NCI-H1417 treated with DMSO at 0.1 percent for 48 hours (cell line): Measurements from ENCODE around the gene MALL.
"Not testable (repeated sequence)": the region's sequence is repeated elsewhere in the genome, so short reads cannot be mapped to it uniquely, and the experiment has no call there.

ENCODE experiments used
- DNase-seq: peaks from one replicate; lab custom pipeline; 2025; lab: John Stamatoyannopoulos, UW

The MALL gene

GRCh38 chr2:110097506-110098220, 18.0 kb downstream of the MALL start:
- DNase-seq = no peak

- DNase-seq = no peak
Measured at GRCh38 chr2:110095994-110096633, 19.5 kb downstream of the MALL start.

GRCh38 chr2:110094884-110095534, 20.6 kb downstream of the MALL start:
- DNase-seq = not testable (repeated sequence)

- not testable (repeated sequence) for DNase-seq
Measured at GRCh38 chr2:110093924-110094323, 21.7 kb downstream of the MALL start.

- DNase-seq = not testable (repeated sequence)
Measured at GRCh38 chr2:110090164-110090563, 25.5 kb downstream of the MALL start.

DNA sequence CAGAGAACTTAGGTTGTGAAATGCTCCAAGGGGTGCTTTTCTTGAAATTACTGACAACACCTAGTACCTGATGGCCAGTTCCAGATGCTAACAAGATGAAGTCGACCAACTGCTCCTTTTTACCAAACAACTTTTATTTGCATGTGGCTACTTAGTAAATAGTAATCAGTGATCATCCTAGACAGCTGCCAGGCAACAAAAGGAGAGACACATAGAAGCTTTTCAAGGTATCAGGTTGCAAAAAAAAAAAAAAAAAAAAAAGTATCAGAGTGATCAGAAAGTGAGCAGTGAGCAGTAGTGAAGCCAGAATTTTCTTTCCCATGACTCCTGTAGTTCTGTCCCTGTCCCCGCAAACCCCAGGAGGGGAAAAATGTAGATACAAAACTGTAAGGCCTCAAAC, 31.9 kb downstream of the MALL start:
- not testable (repeated sequence) for DNase-seq

DNA sequence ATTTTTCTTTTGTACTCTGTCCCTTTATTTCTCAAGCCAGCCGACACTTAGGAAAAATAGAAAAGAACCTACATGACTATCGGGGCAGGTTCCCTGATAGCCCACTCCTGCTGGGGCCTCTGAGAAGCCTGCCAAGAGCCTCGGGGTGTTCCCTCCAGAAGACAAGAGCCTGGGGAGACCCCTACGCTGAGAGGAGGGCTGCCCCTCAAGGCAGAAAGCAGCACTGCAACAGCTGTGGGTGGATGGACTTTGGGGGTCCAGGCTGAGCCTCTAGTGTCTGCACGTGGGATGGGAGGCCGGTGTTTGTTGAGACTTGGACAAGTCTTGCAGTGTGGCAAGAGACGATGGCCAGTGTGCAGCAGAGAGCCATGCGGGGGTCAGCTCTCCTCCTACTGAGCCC, 32.5 kb downstream of the MALL start:
- DNase-seq = not testable (repeated sequence)

DNA sequence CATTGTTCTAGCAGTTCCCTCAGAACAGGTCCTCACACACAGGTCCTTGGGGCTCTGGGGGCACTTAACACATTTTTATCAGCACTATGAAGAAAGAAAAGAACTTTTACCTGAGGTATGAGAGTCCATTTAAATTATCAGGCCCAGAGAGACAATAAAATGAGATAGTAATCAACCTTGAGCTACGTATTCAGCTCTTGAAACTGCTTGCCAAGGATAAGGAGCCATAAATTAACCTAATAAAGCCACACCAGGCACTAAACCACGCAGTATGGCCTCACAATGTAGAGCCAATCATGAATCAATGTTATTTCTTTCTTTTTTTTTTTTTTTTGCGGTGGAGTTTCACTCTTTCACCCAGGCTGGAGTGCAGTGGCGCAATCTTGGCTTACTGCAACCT, 37.5 kb downstream of the MALL start:
- DNase-seq = not testable (repeated sequence)

DNA sequence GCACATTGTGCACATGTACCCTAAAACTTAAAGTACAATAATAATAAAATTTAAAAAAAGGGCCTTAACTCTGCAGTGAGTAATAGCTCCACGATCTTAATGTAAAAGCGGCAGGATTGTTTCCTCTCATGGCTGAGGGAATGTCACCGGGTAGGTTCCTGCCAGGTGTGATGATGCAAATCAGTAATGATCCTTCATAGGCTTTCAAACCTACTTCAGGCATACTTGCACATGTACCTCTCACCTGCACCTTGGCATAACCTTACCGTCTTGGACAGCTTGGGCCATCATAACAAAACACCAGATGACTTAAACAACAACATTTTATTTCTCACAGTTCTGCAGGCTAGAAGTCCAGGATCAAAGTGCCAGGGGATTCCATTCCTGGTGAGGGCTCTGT, 39.7 kb downstream of the MALL start:
- DNase-seq = not testable (repeated sequence)

DNA sequence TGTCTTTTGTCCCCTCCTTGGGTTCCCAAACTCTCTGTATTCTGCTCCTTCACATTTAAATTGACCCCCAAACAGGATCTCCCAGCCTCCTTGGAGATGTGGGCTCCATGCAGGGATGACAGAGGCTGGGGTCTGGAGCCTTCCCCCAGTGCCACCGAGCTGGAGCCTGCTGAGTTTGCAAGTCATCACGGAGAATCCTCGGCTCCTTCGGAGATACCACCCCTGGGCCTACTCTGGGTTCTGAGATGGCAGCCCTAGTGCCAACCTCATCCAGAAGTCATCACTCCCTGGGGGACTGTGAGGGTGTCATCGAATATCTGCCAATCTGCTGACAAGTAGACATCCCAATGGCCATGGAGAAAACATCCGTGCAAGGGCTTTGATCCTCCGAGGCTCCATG, 45.8 kb downstream of the MALL start:
- not testable (repeated sequence) for DNase-seq

- DNase-seq = not testable (repeated sequence)
Measured at GRCh38 chr2:110068153-110068552, 47.5 kb downstream of the MALL start.

- not testable (repeated sequence) for DNase-seq
Measured at GRCh38 chr2:110062332-110062731, 53.3 kb downstream of the MALL start.

- not testable (repeated sequence) for DNase-seq
Measured at GRCh38 chr2:110060550-110060949, 55.1 kb downstream of the MALL start.

DNA sequence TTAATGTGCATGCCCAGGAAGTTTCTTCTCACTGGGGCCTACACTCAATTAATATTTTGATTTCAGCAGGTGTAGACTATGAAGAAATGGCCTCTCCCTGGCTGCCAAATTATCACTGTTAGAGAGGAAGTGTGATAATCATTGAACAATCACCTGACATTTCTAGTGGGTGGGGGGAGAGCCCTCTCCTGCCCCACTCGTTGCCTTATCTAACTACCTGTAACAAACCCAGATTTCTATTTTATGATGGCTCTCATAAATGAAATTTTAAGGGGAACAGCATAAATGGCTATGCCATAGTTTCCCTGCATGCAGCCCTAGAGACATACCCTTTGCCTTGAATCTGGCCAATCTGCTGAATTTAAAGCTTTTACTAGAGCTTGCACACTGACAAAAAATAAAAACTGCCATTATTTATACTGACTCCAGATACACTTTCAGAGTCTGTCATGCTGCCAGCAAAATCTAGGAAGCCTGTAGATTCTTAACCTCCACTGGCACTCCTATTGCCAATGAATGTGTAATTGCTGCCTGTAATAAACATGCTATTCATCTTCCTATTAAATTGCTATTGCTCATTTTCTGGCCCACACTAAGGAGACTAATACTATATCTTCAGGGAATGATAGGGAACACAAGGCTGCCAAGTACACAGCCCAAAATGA, 55.8 kb downstream of the MALL start:
- not testable (repeated sequence) for DNase-seq

DNA sequence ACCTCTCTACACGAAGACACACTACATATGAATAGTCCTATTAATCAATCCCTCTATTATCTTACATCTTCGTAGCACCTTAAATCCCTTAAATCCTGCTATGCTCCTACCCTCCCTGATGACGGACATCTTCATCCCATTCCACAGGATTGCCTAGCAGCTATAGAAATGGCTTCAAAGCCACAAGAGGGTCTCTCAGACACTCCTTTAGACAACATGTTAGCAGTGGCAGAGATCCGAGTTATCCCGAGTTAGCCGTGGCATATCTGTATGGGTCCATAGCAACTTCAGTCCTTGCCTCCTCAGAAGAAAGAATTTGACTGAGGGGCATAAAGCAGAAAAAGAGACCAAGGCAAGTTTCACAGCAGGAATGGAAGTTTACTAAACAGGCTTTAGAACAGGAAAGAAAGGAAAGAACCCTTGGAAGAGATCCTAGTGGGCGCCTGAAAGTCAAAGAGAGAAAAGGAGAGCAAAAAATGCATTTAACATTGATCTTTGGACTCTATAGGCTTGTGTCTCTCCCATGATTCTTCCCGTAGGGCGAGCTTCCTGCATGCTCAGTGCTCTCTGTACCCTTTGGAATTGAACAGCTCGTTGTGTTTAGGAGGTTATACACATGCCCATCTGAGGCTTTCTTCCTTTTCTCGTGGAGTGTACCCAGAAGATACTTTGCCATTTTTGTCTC, 56.5 kb downstream of the MALL start:
- not testable (repeated sequence) for DNase-seq

DNA sequence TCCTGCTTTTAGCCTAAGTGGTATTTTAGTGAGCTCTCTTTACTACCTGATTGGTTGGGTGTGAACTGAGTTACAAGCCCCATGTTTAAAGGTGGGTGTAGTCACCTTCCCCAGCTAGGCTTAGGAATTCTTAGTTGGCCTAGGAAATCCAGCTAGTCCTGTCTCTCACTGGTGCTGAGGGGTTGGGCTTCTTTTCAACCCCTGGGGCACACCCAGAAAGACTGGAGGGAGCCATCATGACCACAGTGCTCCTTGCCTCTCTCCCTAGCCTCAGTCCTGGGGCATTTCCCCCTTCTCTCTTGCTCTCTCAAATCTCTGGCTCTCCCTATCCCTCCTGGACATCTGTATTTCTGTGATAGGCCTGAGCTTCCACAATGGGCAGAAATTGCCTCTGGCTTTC, 57.6 kb downstream of the MALL start:
- DNase-seq = not testable (repeated sequence)

DNA sequence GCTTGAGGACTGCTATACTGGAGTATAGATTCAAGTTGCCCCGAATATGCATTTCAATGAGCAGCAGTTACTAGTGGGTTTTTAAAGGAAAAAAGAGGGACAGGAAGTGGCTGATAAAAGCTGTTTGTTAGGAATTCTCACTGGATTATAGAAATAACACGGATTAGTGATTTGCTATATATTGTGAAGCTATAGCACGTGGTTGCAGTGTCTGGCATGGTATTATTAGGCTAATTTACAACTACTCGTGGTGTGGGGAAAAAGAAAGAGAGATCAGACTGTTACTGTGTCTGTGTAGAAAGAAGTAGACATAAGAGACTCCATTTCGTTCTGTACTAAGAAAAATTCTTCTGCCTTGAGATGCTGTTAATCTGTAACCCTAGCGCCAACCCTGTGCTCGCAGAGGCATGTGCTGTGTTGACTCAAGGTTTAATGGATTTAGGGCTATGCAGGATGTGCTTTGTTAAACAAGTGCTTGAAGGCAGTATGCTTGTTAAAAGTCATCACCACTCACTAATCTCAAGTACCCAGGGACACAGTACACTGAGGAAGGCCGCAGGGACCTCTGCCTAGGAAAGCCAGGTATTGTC, 59.7 kb downstream of the MALL start:
- DNase-seq = not testable (repeated sequence)

GRCh38 chr2:110054521-110055407, 60.9 kb downstream of the MALL start:
- not testable (repeated sequence) for DNase-seq

DNA sequence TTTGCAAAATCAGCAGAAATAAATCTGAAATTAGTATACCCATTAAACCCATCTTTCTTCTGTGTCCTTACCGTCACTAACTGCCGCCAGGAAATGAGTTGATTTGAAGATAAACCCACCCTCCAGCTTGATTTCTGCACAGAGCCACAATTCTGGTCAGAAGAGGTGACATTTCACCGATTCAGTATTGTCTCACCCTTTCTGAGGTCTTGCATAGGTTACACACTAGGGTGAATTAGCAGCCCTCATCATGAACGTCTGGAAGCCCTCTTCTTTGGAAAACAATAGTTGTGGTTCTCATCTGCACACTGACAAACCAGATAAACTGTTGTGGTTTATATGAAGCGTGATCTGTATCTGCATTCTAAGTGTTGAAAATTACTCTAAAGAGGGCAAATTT, 61.9 kb downstream of the MALL start:
- not testable (repeated sequence) for DNase-seq

DNA sequence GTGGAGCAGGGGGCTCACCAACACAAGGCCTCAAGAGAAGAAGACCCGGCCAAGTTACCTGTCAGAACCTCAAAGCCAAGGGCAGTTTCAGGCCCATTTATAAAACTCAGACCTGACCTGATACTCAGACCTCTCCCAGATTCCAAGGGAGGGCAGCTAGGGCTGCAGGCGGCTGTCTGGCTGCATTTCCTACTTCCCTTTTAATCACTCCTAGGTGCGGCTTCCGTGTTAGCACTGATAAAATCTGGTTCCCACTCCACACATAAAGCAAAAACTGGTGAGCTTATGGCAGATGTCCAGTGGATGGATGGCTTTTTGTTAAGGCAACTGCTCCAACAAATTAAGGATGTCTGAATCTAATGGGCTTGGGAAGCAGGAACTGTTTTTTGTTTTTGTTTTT, 63.5 kb downstream of the MALL start:
- not testable (repeated sequence) for DNase-seq
